Esophagus mucosa (tissue), 1 donor: Measurements from ENCODE around the gene H1-8. TPM values are rescaled to one million over a fixed set of nuclear protein-coding genes. Genes with fewer than 3 reads are reported as not detected.

ENCODE experiments used
- ATAC-seq: fragments of 200-7000 bp; cut with Tn5 transposase; one replicate; pipeline ENCODE4 v1.9.1; 2020
- total RNA-seq: library from RNA; stranded (reverse); gene quantifications from one replicate; pipeline ENCODE4 v1.2.4, GENCODE V29; 2023
- donor health status: DM: yes; HTN: yes; CAD: no.

The H1-8 gene
- total RNA-seq, 1 donor from 2014 or later, result not detected

DNA sequence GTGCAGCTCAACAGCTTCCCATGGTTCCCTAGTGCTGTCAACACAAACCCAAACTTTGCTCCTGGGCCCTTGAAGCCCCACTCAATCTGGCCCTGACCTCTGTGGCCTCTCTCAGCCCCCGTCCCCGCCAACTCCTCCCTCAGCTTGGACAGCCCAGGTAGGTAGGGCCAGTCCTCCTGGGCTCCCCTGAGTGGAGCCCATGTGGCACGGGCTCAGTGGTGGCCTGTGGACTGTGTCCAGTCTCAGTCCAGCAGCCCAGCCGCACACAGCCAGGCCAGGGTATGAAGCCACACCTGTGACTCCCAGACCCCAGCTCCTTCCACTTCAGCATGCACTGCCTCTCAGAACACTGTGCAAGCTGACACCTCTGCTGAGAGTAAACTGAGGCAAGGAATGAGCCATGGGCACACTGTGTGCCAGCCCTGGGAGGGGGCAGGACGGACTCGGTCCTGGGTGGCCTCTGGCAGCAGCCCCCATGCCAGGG is 52.0 kb downstream of the H1-8 start:
- ATAC-seq, result no peak

DNA sequence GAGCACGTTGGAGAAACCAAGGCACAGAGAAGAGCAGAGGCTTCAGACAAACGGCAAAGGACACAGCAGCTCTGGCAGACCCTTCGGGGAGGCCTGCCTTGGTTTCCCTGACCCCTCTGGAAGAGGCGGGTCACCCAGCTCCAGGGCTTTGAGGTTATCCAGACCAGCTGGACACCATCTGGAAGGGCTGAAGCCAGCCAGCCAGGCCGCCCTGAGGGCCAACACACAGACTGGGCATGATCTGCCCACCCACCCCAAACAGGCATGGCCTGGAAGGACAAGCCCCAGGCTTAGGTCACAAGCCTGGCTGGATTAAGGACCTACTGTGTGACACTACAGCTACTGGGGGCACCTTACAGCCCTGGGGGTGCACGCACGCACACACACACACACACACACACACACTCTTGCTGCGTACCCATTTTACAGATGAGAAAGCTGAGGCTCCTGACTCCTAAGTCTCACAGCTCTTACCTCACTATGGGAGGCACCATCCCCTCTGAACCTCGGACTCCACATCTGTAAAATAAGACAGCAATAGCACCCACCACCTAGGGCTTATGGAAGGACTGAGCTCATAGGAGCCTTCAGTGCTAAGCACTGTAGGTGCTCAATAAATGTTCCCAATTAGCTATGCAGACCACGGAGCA is 52.7 kb downstream of the H1-8 start:
- no peak for ATAC-seq

GRCh38 chr3:129596194-129597086 is 53.5 kb downstream of the H1-8 start:
- ATAC-seq, result peak; percentile 51

GRCh38 chr3:129597087-129597999 is 54.4 kb downstream of the H1-8 start:
- ATAC-seq, result no peak

DNA sequence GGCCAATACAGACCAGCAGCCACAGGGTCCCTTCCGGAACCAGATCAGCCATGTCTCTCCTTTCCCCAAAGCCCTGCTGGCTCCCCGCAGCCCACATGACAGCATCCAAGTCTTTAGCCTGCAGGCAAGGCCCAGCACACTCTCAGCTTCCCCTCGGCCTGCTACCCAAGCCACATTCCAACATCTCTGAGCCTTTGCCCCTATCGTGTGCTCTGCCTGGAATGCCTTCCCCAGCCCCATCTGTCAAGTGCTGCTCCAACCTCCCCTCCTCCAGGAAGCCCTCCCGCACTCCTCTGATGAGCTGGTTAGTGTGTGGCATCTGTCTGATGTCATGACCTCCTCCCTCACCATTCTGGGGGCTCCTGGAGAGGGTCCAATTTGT is 55.0 kb downstream of the H1-8 start:
- ATAC-seq, result no peak

DNA sequence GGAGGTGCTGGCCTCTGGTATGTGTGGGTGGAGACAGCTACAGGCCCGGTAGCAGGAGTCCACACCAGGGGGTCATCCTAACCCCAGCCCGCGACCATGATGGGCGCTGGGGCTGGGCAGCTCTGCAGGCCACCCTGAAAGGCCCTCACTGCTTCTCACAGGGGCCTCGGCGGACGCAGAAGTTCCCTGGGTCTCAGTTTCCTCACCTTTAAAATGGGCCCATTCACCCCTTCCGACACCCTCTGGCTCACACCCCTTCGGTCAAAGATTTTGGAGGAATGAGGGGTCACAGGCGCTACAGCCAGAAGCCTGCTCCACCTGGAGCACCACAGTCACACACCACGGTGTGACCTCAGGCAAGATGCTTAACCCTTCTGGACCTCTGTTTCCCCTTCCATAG is 55.5 kb downstream of the H1-8 start:
- ATAC-seq, result no peak

- no peak for ATAC-seq
Measured at GRCh38 chr3:129599073-129599472, 56.1 kb downstream of the H1-8 start.

DNA sequence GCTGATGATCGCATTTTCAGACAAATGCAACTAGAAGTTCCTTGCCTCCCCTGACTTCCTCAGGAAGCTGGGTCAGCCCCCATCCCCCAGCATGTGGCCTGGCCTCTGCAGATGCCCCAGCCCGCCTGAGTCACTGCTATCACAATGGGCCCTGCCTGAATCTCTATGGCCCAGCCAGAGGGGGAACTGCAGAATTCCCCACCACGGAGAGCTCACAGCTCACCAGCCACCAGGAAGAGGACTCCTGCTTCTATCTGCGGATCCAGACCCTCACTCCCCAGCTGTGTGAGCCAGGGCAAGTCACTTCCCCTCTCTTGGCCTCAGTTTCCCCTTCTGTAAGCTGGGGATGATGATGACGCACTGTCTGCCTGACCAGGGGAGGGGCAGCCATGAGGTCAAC is 56.6 kb downstream of the H1-8 start:
- ATAC-seq, result no peak

GRCh38 chr3:129600348-129600747 is 57.4 kb downstream of the H1-8 start:
- no peak for ATAC-seq

Other genes starting within 250 kb of the H1-8 start
- gene EFCAB12, start 114.5 kb upstream of the H1-8 start, total RNA-seq, result 0.04 TPM
- gene MBD4, start 103.2 kb upstream of the H1-8 start, total RNA-seq, result 20.8 TPM
- gene IFT122, start 103.0 kb upstream of the H1-8 start, total RNA-seq, result 11.2 TPM
- not detected for gene RHO, start 14.5 kb upstream of the H1-8 start, total RNA-seq
- 15.8 TPM for gene PLXND1, start 63.5 kb downstream of the H1-8 start, total RNA-seq